Sigmoid colon (tissue), 7 donors: ENCODE measurements around the gene MTA1. TPM values are rescaled to one million over a fixed set of nuclear protein-coding genes. Genes with fewer than 3 reads are reported as not detected.

Experiments
- DNase-seq: peaks from one replicate; pipeline ENCODE4 v3.0.0-alpha.2; 2019
- H3K27ac ChIP-seq, 4 donors: fragments of 200-600 bp; sonication (generic); one replicate each; pipeline ENCODE4 v1.5.1; 2016 to 2019; ENCODE audit warnings: mild to moderate bottlenecking in 1 of 4
- H3K27me3 ChIP-seq, 3 donors: fragments of 200-600 bp; sonication (generic); one replicate each; pipeline ENCODE4 v1.5.1; 2019; ENCODE audit warnings: mild to moderate bottlenecking in 1 of 3
- H3K36me3 ChIP-seq, 4 donors: fragments of 200-600 bp; sonication (generic); one replicate each; pipeline ENCODE4 v1.5.1; 2016 to 2019
- H3K4me1 ChIP-seq, 4 donors: fragments of 200-600 bp; sonication (generic); one replicate each; pipeline ENCODE4 v1.5.1; 2017 to 2019
- H3K4me3 ChIP-seq, 4 donors: fragments of 200-600 bp; sonication (generic); one replicate each; pipeline ENCODE4 v1.5.1; 2017 to 2019; ENCODE audit warnings: mild to moderate bottlenecking in 2 of 4, moderate library complexity in 1 of 4
- H3K9me3 ChIP-seq, 4 donors: fragments of 200-600 bp in 3 of 4; sonication (generic) in 3 of 4; one replicate each; pipeline versions ENCODE4 v1.5.1 to v1.6.1; 2013 to 2019
- EP300 ChIP-seq, 4 donors: sonication (generic); formaldehyde crosslinking; IDR thresholded peaks; one replicate each; pipeline ENCODE4 v1.6.1; 2017; ENCODE audit warnings: antibody characterized with exemption in 4 of 4
- POLR2A ChIP-seq, 2 donors: fragments of 450-650 bp; IDR thresholded peaks; one replicate each; pipeline ENCODE4 v1.6.1; 2016; ENCODE audit warnings: antibody characterized with exemption in 2 of 2, mild to moderate bottlenecking in 2 of 2, moderate library complexity in 2 of 2
- POLR2AphosphoS5 ChIP-seq, 4 donors: sonication (generic); formaldehyde crosslinking; IDR thresholded peaks; one replicate each; pipeline ENCODE4 v1.6.1; 2017; ENCODE audit warnings: antibody characterized with exemption in 4 of 4
- WGBS, 2 donors: extraction: QIAGEN DNeasy Blood & Tissue Kit; methylation state at CpG; one replicate each; pipeline ENCODE4 v1.1.7; 2013; 5-methylcytosine and 5-hydroxymethylcytosine counted together
- intact Hi-C: fragments of 100-400 bp; cut with DNase I; formaldehyde crosslinking; loops from one replicate; pipeline ENCODE4 v1.15.1; 2023
- polyA plus RNA-seq, 3 donors: library from polyadenylated mRNA; stranded (reverse); fragments of 200-250 nt; gene quantifications; one replicate each; pipeline ENCODE4 v1.2.3, GENCODE V29; 2013
- total RNA-seq, 4 donors: library from RNA; depleted of rRNA; stranded (reverse); fragments of >200 nt; gene quantifications; one replicate each; pipeline ENCODE4 v1.1.0, GENCODE V29; 2016
- TF ChIP-seq, protein P1 (sequence below), 4 experiments: fragments of 450-650 bp in 3 of 4; fragments of 200-600 bp in 1 of 4; IDR thresholded peaks; one replicate each; pipeline ENCODE4 v1.5.1; 2016 to 2019; ENCODE audit warnings: antibody characterized with exemption in 4 of 4, mild to moderate bottlenecking in 3 of 4, moderate library complexity in 2 of 4
- donor health status: healthy with polysubstance abuse.
- donor health status: Bipolar disorder and iron deficiency.
- donor health status: healthy.

Gene MTA1
- total and polyA plus RNA-seq, 7 donors = 14.3 to 92.8 (median 44.7) TPM

DNA sequence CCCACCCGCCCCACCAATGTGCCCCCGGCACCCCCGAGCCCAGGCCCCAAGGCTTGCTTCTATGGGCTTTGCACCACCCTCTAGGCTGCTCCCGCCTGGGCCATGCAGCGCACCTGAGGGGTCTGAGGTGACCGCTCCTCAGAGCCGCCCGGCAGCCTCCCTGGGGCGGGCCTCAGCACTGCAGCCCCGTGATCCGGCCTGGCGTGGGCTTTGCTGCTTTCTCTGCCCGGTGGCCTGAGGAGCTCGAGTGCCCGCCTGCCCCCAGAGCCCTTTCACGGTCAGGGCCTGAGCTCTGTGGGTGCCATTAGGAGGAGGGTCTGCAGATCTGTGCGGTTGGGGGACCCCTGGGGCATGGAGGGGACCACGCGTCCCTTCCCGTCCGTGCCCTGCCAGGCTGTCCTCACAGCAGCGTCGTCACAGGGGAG, 6.2 kb downstream of the MTA1 start:
- Histone ChIP-seq H3K4me1 (peaks cover 0 to 25% (median 18%) of the 10 kb centered on the region in 4 donors), H3K36me3 (peaks cover 0 to 14% (median 0%) of the 10 kb centered on the region in 4 donors), H3K27ac (no peak overlapping the region), H3K27me3 (no peaks in the 10 kb centered on the region), H3K9me3 (no peaks in the 10 kb centered on the region), H3K4me3 (no peak overlapping the region)
- intact Hi-C loops = no loop called here
- 93 to 94% methylated on average over 23 of the region's 23 CpGs for whole genome bisulfite sequencing, 2 donors
- TF ChIP-seq POLR2AphosphoS5 (IDR thresholded peaks at IDR 0.05) = no peak
- TF ChIP-seq, protein P1, sequence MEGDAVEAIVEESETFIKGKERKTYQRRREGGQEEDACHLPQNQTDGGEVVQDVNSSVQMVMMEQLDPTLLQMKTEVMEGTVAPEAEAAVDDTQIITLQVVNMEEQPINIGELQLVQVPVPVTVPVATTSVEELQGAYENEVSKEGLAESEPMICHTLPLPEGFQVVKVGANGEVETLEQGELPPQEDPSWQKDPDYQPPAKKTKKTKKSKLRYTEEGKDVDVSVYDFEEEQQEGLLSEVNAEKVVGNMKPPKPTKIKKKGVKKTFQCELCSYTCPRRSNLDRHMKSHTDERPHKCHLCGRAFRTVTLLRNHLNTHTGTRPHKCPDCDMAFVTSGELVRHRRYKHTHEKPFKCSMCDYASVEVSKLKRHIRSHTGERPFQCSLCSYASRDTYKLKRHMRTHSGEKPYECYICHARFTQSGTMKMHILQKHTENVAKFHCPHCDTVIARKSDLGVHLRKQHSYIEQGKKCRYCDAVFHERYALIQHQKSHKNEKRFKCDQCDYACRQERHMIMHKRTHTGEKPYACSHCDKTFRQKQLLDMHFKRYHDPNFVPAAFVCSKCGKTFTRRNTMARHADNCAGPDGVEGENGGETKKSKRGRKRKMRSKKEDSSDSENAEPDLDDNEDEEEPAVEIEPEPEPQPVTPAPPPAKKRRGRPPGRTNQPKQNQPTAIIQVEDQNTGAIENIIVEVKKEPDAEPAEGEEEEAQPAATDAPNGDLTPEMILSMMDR (IDR thresholded peaks at IDR 0.05) = no peak
- TF ChIP-seq EP300 (IDR thresholded peaks at IDR 0.05) = no peak
- TF ChIP-seq POLR2A (IDR thresholded peaks at IDR 0.05) = no peak
- DNase-seq = no peak

DNA sequence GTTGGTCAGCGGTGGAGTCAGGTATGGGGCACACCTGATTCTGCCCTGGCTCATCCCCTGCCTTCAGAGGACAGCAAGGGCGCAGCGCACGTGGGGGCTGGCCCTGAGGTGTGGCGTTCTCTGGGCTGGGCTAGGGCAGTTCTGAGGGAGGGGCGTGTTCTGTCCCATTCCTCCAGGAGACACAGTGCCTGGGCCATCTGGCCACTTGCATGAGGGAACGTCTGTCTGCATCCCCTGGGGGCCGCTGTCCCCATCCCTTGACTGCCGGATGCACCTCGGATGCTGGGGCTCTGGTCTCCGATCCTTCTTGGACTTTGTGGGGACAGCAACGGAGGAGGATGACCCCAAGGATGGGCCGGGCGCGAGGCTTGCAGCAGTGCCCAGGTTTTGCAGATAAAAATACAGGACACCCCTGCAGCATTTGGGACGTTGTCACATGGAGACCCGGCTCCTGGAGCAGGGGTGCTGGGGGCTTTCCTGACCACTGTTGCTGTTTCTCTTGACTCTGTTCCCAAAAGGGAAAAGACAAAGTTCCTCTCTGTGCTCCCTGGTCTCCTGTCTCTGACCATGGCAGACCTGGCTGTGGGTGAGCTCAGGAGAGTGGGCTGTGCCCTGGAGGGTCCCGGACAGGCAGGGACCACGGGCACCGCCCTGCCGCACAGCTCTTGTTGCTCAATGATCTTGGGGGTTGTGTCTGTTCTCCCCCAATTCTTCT, 6.9 kb downstream of the MTA1 start:
- Histone ChIP-seq H3K4me3 (no peak overlapping the region), H3K36me3 (peaks cover 0 to 14% (median 0%) of the 10 kb centered on the region in 4 donors), H3K4me1 (peaks cover 0 to 18% (median 11%) of the 10 kb centered on the region in 4 donors), H3K9me3 (no peaks in the 10 kb centered on the region), H3K27me3 (no peaks in the 10 kb centered on the region), H3K27ac (no peak overlapping the region)
- no peak for DNase-seq
- no peak for TF ChIP-seq POLR2A (IDR thresholded peaks at IDR 0.05)
- no peak for TF ChIP-seq EP300 (IDR thresholded peaks at IDR 0.05)
- no peak for TF ChIP-seq POLR2AphosphoS5 (IDR thresholded peaks at IDR 0.05)
- TF ChIP-seq, protein P1 (IDR thresholded peaks at IDR 0.05) = no peak
- 97% methylated on average over 21 of the region's 21 CpGs for WGBS, 2 donors
- intact Hi-C loops = no loop called here

- no peak overlapping the region for H3K4me3 ChIP-seq
- H3K9me3 ChIP-seq = no peaks in the 10 kb centered on the region
- H3K4me1 ChIP-seq = peaks cover 0 to 10% (median 3%) of the 10 kb centered on the region in 4 donors
- DNase-seq = no peak
- no peaks in the 10 kb centered on the region for H3K27me3 ChIP-seq
- TF ChIP-seq POLR2A (IDR thresholded peaks at IDR 0.05) (no peak), POLR2AphosphoS5 (IDR thresholded peaks at IDR 0.05) (no peak), EP300 (IDR thresholded peaks at IDR 0.05) (no peak)
- TF ChIP-seq, protein P1 (IDR thresholded peaks at IDR 0.05) = no peak
- peaks cover 0 to 14% (median 0%) of the 10 kb centered on the region in 4 donors for H3K36me3 ChIP-seq
- no peak overlapping the region for H3K27ac ChIP-seq
- intact Hi-C loops = no loop called here
- 97 to 98% methylated on average over 10 of the region's 10 CpGs for WGBS, 2 donors
Measured at GRCh38 chr14:105427412-105427811, 7.8 kb downstream of the MTA1 start.

- H3K27me3 ChIP-seq = no peaks in the 10 kb centered on the region
- no peak overlapping the region for H3K4me3 ChIP-seq
- no peak overlapping the region for H3K27ac ChIP-seq
- no peak for DNase-seq
- peaks cover 0 to 14% (median 0%) of the 10 kb centered on the region in 4 donors for H3K36me3 ChIP-seq
- H3K9me3 ChIP-seq = no peaks in the 10 kb centered on the region
- intact Hi-C loops = no loop called here
- peaks cover 0 to 4% (median 0%) of the 10 kb centered on the region in 4 donors for H3K4me1 ChIP-seq
- WGBS, 2 donors = 87 to 89% methylated on average over 9 of the region's 9 CpGs
- TF ChIP-seq EP300 (IDR thresholded peaks at IDR 0.05) = no peak
- TF ChIP-seq POLR2AphosphoS5 (IDR thresholded peaks at IDR 0.05) = no peak
- TF ChIP-seq, protein P1 (IDR thresholded peaks at IDR 0.05) = no peak
- no peak for TF ChIP-seq POLR2A (IDR thresholded peaks at IDR 0.05)
Measured at GRCh38 chr14:105427936-105428485, 8.4 kb downstream of the MTA1 start.
